Cardiac septum (tissue), 1 donor: Measurements from ENCODE around the gene DNM3. TPM values are rescaled to one million over a fixed set of nuclear protein-coding genes. Genes with fewer than 3 reads are reported as not detected.
"Not testable (repeated sequence)": the region's sequence is repeated elsewhere in the genome, so short reads cannot be mapped to it uniquely, and the experiment has no call there.

Experiments used
- DNase-seq: peaks from one replicate; pipeline ENCODE4 v3.0.0-alpha.2; 2020; ENCODE audit warnings: low spot score
- intact Hi-C: fragments of 100-400 bp; cut with DNase I; formaldehyde crosslinking; loops from one replicate; pipeline ENCODE4 v1.14.0; 2022
- long read RNA-seq: library from polyadenylated mRNA; unstranded; transcript quantifications from one replicate; pipeline ENCODE4 v2.0.0, GENCODE V29; 2021
- total RNA-seq: library from RNA; stranded (reverse); fragmentation: NEBNext Ultra II Directional; extraction: Animal tissue kit (Norgen Biotek cat#: 25700); gene quantifications from one replicate; pipeline ENCODE4 v1.2.1, GENCODE V29; 2021
- donor health status: DM: no; HTN: no; CAD: no.

The DNM3 gene
- 2.4 TPM for total RNA-seq
- long read RNA-seq, partial matches to known transcripts: 1 of 7 reads
- long read RNA-seq, other reads (novel, unspliced or antisense): 6 of 7 reads

GRCh38 chr1:171841050-171841910 is at the start of gene DNM3:
DNM3 (plus strand) TSS chr1:171841498; CDS start chr1:171841657, 159 bp downstream.
- intact Hi-C loops: no loop called here
- peak; percentile 90 for DNase-seq

GRCh38 chr1:171792656-171793369 is 48.5 kb upstream of the DNM3 start:
- intact Hi-C loops: no loop called here
- no peak for DNase-seq

GRCh38 chr1:171793636-171794035 is 47.7 kb upstream of the DNM3 start:
- no peak for DNase-seq
- intact Hi-C loops: no loop called here

- intact Hi-C loops: no loop called here
- DNase-seq: no peak
Observed at GRCh38 chr1:171794085-171794484, 47.2 kb upstream of the DNM3 start.

GRCh38 chr1:171796592-171796991 is 44.7 kb upstream of the DNM3 start:
- intact Hi-C loops: no loop called here
- DNase-seq: no peak

- intact Hi-C loops: no loop called here
Observed at GRCh38 chr1:171798311-171798710, 43.0 kb upstream of the DNM3 start.

GRCh38 chr1:171798765-171799164 is 42.5 kb upstream of the DNM3 start:
- intact Hi-C loops: no loop called here

More at GRCh38 chr1:171798311-171798710, 43.0 kb upstream of the DNM3 start:
- DNase-seq: no peak

GRCh38 chr1:171799166-171799565 is 42.1 kb upstream of the DNM3 start:
- DNase-seq: no peak
- intact Hi-C loops: no loop called here

More at GRCh38 chr1:171798765-171799164, 42.5 kb upstream of the DNM3 start:
- no peak for DNase-seq

GRCh38 chr1:171799698-171800097 is 41.6 kb upstream of the DNM3 start:
- intact Hi-C loops: loop anchor here (10.0 kb wide), 1 partner anchor 625 kb away; the partner anchor contains the start of gene C1orf105
- not testable (repeated sequence) for DNase-seq

GRCh38 chr1:171800342-171800741 is 41.0 kb upstream of the DNM3 start:
- DNase-seq: no peak
- intact Hi-C loops: loop anchor here (10.0 kb wide), 1 partner anchor 624 kb away; the partner anchor contains the start of gene C1orf105

GRCh38 chr1:171800851-171801250 is 40.4 kb upstream of the DNM3 start:
- DNase-seq: no peak
- intact Hi-C loops: loop anchor here (10.0 kb wide), 1 partner anchor 624 kb away; the partner anchor contains the start of gene C1orf105

- intact Hi-C loops: loop anchor here (10.0 kb wide), 1 partner anchor 623 kb away; the partner anchor contains the start of gene C1orf105
- no peak for DNase-seq
Observed at GRCh38 chr1:171801487-171801891, 39.8 kb upstream of the DNM3 start.

GRCh38 chr1:171802207-171802606 is 39.1 kb upstream of the DNM3 start:
- intact Hi-C loops: loop anchor here (1.0 to 10.0 kb wide), 2 partner anchors 181 to 623 kb away; partner anchors contain the start of gene C1orf105
- no peak for DNase-seq

GRCh38 chr1:171803045-171803444 is 38.3 kb upstream of the DNM3 start:
- no peak for DNase-seq
- intact Hi-C loops: loop anchor here (10.0 kb wide), 1 partner anchor 622 kb away; the partner anchor contains the start of gene C1orf105

GRCh38 chr1:171803461-171804022 is 37.8 kb upstream of the DNM3 start:
- intact Hi-C loops: loop anchor here (10.0 kb wide), 1 partner anchor 621 kb away; the partner anchor contains the start of gene C1orf105
- DNase-seq: no peak

- intact Hi-C loops: loop anchor here (10.0 kb wide), 1 partner anchor 619 kb away; the partner anchor contains the start of gene C1orf105
- DNase-seq: no peak
Observed at GRCh38 chr1:171805395-171806115, 35.7 kb upstream of the DNM3 start.

GRCh38 chr1:171807556-171807955 is 33.7 kb upstream of the DNM3 start:
- intact Hi-C loops: loop anchor here (10.0 kb wide), 1 partner anchor 617 kb away; the partner anchor contains the start of gene C1orf105
- DNase-seq: no peak

GRCh38 chr1:171809834-171810233 is 31.5 kb upstream of the DNM3 start:
- intact Hi-C loops: loop anchor here (10.0 kb wide), 1 partner anchor 615 kb away; the partner anchor contains the start of gene C1orf105
- no peak for DNase-seq

- intact Hi-C loops: no loop called here
- DNase-seq: no peak
Observed at GRCh38 chr1:171811672-171812071, 29.6 kb upstream of the DNM3 start.
